Hematopoietic multipotent progenitor cell treated with erythropoietin and hydrocortisone succinate and interleukin-3 and kit ligand, for 8 days (in vitro differentiated cells): ENCODE measurements around the gene TNFAIP8L3.

ENCODE experiments used
- DNase-seq: peaks from one replicate; pipeline ENCODE4 v3.0.0-alpha.2; 2015

Gene TNFAIP8L3

GRCh38 chr15:51114437-51115119 lies 19.9 kb upstream of the TNFAIP8L3 start:
- no peak for DNase-seq

GRCh38 chr15:51112078-51112477 lies 17.4 kb upstream of the TNFAIP8L3 start:
- DNase-seq: no peak

GRCh38 chr15:51111061-51111460 lies 16.4 kb upstream of the TNFAIP8L3 start:
- no peak for DNase-seq

- no peak for DNase-seq
These were observed 15.5 kb upstream of the TNFAIP8L3 start for GRCh38 chr15:51110171-51110570.

GRCh38 chr15:51108933-51109550 lies 14.3 kb upstream of the TNFAIP8L3 start:
- no peak for DNase-seq

- DNase-seq: no peak
These were observed 12.9 kb upstream of the TNFAIP8L3 start for GRCh38 chr15:51107612-51108011.

- no peak for DNase-seq
These were observed 11.8 kb upstream of the TNFAIP8L3 start for GRCh38 chr15:51106481-51106880.

GRCh38 chr15:51105430-51106016 lies 10.8 kb upstream of the TNFAIP8L3 start:
- no peak for DNase-seq

GRCh38 chr15:51104512-51104911 lies 9.8 kb upstream of the TNFAIP8L3 start:
- DNase-seq: no peak

- DNase-seq: no peak
These were observed 8.6 kb upstream of the TNFAIP8L3 start for GRCh38 chr15:51103330-51103729.

- DNase-seq: no peak
These were observed 6.2 kb upstream of the TNFAIP8L3 start for GRCh38 chr15:51100785-51101489.

GRCh38 chr15:51099185-51099584 lies 4.5 kb upstream of the TNFAIP8L3 start:
- DNase-seq: no peak

- DNase-seq: no peak
These were observed 3.6 kb upstream of the TNFAIP8L3 start for GRCh38 chr15:51098331-51098619.

GRCh38 chr15:51097553-51098330 lies 3.0 kb upstream of the TNFAIP8L3 start:
- DNase-seq: no peak

- no peak for DNase-seq
These were observed 2.3 kb upstream of the TNFAIP8L3 start for GRCh38 chr15:51096976-51097375.

GRCh38 chr15:51095681-51096331 lies 1.1 kb upstream of the TNFAIP8L3 start:
- no peak for DNase-seq

GRCh38 chr15:51093839-51094605 lies 684 bp downstream of the TNFAIP8L3 start:
- DNase-seq: no peak

- no peak for DNase-seq
These were observed 1.2 kb downstream of the TNFAIP8L3 start for GRCh38 chr15:51093488-51093838.

GRCh38 chr15:51092480-51093040 lies 2.1 kb downstream of the TNFAIP8L3 start:
- DNase-seq: no peak

GRCh38 chr15:51090753-51091152 lies 4.0 kb downstream of the TNFAIP8L3 start:
- no peak for DNase-seq

GRCh38 chr15:51089699-51090453 lies 4.8 kb downstream of the TNFAIP8L3 start:
- DNase-seq: no peak
